Caco-2 (cell line): ENCODE data around the gene IFNA1. TPM values are rescaled to one million over a fixed set of nuclear protein-coding genes. Genes with fewer than 3 reads are reported as not detected.

Experiments
- BruUV-seq: library from RNA; stranded (reverse); fragments of 400-500 nt; replicated peaks from 2 replicates; lab custom pipeline; 2021; lab: Mats Ljungman, UMichigan
- CTCF ChIA-PET: fragments of 300-600 bp; sonication (Branson Sonifier 250); formaldehyde crosslinking; loops from one replicate; lab custom pipeline; 2022; ENCODE audit warnings: antibody characterized with exemption; lab: Charles Lee
- POLR2A ChIA-PET: fragments of 300-600 bp; sonication (Branson Sonifier 250); formaldehyde crosslinking; loops from one replicate; lab custom pipeline; 2022; ENCODE audit warnings: antibody characterized with exemption; lab: Charles Lee
- DNase-seq, 2 experiments: peaks; one replicate each; pipeline versions ENCODE4 v3.0.0 to v3.0.0-alpha.2; 2020 to 2022
- H3K27me3 ChIP-seq: replicated peaks from 2 replicates; pipeline ENCODE4 v1.6.0; 2011; ENCODE audit warnings: low read length; ENCODE audit not compliant: control insufficient read depth, insufficient read depth
- H3K36me3 ChIP-seq: 2 replicates; pipeline ENCODE4 v1.5.1; 2011; ENCODE audit warnings: low read length; ENCODE audit not compliant: control insufficient read depth, insufficient read depth
- H3K4me1 ChIP-seq: fragments of 250-450 bp; sonication (Bioruptor Pico); 2 replicates; pipeline ENCODE4 v1.5.1; 2020; ENCODE audit warnings: mild to moderate bottlenecking
- H3K4me3 ChIP-seq: 2 replicates; pipeline ENCODE4 v1.5.1; 2011; ENCODE audit warnings: low read depth, mild to moderate bottlenecking, control low read depth, low read length
- H3K9me3 ChIP-seq: fragments of 250-450 bp; sonication (Bioruptor Pico); 2 replicates; pipeline ENCODE4 v1.5.1; 2020; ENCODE audit warnings: mild to moderate bottlenecking, moderate library complexity
- H3K27ac Mint-ChIP-seq: one replicate; pipeline ENCODE4 v1.8.0; 2022; ENCODE audit warnings: mixed read lengths; ENCODE audit not compliant: unreplicated experiment
- H3K27me3 Mint-ChIP-seq: one replicate; pipeline ENCODE4 v1.8.0; 2022; ENCODE audit warnings: mixed read lengths; ENCODE audit not compliant: insufficient read depth, unreplicated experiment
- H3K36me3 Mint-ChIP-seq: one replicate; pipeline ENCODE4 v1.8.0; 2022; ENCODE audit warnings: mild to moderate bottlenecking, mixed read lengths; ENCODE audit not compliant: insufficient read depth, unreplicated experiment
- H3K4me1 Mint-ChIP-seq: one replicate; pipeline ENCODE4 v1.8.0; 2022; ENCODE audit warnings: low read depth, mixed read lengths; ENCODE audit not compliant: unreplicated experiment
- H3K4me3 Mint-ChIP-seq: one replicate; pipeline ENCODE4 v1.8.0; 2022; ENCODE audit warnings: mild to moderate bottlenecking, moderate library complexity, mixed read lengths; ENCODE audit not compliant: unreplicated experiment
- H3K9me3 Mint-ChIP-seq: one replicate; pipeline ENCODE4 v1.8.0; 2022; ENCODE audit warnings: mixed read lengths; ENCODE audit not compliant: unreplicated experiment
- intact Hi-C: fragments of 100-400 bp; cut with micrococcal nuclease; formaldehyde crosslinking; loops from one replicate; pipeline ENCODE4 v1.10.0; 2022; ENCODE audit not compliant: unreplicated experiment
- total RNA-seq: library from RNA; stranded (reverse); gene quantifications from 2 replicates; pipeline ENCODE4 v1.2.3, GENCODE V29; 2022
- TF ChIP-seq, protein P1 (sequence below), 2 experiments: fragments of 200-600 bp in 1 of 2; IDR thresholded peaks; 1 replicate in 1 of 2; 2 replicates in 1 of 2; pipeline versions ENCODE4 v1.5.1 to v1.8.0; 2011 to 2022; ENCODE audit warnings: antibody characterized with exemption in 1 of 2, control low read depth in 1 of 2, inconsistent platforms in 1 of 2, low read depth in 1 of 2, low read length in 1 of 2, mild to moderate bottlenecking in 1 of 2, moderate library complexity in 1 of 2; ENCODE audit not compliant: insufficient read depth in 1 of 2, severe bottlenecking in 1 of 2, unreplicated experiment in 1 of 2

Gene IFNA1
- total RNA-seq, 1 experiment from 2014 or later, result not detected

DNA sequence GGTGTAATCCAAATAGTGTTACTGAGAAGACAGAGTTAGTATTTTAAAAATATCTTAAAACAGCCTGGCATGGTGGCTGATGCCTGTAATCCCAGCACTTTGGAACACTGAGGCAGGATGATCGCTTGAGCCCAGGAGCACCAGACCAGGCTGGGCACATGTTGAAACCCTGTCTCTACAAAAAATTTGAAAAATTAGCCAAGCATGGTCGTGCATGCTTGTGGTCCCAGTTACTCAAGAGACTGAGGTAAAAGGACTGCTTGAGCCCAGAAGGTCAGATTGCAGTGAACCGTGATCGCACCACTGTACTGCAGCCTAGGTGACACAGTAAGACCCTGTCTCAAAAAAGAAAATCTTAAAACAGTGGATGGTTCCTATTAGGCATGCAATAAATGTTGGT lies 12.4 kb downstream of the IFNA1 start:
- no TSS peak for BruUV-seq
- CTCF ChIA-PET, result interaction anchor here (1.9 kb wide), 1 partner anchor 18 kb away, joined by 6 read pairs; no protein-coding TSS in a partner anchor

DNA sequence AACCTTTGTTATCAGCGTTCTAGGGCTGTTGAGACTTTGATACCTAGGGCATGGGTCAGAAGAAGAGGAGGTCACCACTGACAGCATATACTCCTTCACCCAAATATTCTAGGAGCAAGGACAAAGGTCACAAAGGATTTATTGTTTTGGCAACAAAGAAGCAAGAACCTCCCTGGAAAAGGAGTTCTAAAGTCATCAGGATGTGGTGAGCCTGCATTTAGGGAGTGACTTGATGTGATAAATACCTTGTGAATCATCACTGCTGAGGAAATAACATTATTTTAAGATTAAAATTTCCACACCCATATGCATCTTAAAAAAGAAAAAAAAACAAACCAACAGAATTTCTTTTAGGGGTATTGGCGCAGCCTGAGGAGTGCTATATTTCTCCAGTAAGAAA lies 13.9 kb downstream of the IFNA1 start:
- Mint-ChIP-seq H3K27me3 (no peaks in the 10 kb centered on the region), H3K36me3 (no peaks in the 10 kb centered on the region), H3K4me3 (no peak overlapping the region), H3K4me1 (peaks cover 9% of the 10 kb centered on the region), H3K9me3 (no peaks in the 10 kb centered on the region), H3K27ac (no peak overlapping the region)
- Histone ChIP-seq H3K27me3 (no peaks in the 10 kb centered on the region), H3K4me1 (peaks cover 6% of the 10 kb centered on the region; the same call in 1 of the 2 replicates), H3K36me3 (no peaks in the 10 kb centered on the region), H3K4me3 (no peak overlapping the region), H3K9me3 (no peaks in the 10 kb centered on the region)
- no peak for DNase-seq
- TF ChIP-seq, protein P1, sequence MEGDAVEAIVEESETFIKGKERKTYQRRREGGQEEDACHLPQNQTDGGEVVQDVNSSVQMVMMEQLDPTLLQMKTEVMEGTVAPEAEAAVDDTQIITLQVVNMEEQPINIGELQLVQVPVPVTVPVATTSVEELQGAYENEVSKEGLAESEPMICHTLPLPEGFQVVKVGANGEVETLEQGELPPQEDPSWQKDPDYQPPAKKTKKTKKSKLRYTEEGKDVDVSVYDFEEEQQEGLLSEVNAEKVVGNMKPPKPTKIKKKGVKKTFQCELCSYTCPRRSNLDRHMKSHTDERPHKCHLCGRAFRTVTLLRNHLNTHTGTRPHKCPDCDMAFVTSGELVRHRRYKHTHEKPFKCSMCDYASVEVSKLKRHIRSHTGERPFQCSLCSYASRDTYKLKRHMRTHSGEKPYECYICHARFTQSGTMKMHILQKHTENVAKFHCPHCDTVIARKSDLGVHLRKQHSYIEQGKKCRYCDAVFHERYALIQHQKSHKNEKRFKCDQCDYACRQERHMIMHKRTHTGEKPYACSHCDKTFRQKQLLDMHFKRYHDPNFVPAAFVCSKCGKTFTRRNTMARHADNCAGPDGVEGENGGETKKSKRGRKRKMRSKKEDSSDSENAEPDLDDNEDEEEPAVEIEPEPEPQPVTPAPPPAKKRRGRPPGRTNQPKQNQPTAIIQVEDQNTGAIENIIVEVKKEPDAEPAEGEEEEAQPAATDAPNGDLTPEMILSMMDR (IDR thresholded peaks at IDR 0.05; ENCODE audit: insufficient read depth in 1 of 2, low read depth in 1 of 2, low read length in 1 of 2, severe bottlenecking in 1 of 2, unreplicated experiment in 1 of 2), result no peak
- ChIA-PET CTCF (interaction anchor here (1.9 kb wide), 1 partner anchor 20 kb away, joined by 6 read pairs; no protein-coding TSS in a partner anchor), POLR2A (no interaction called here)
- no TSS peak for BruUV-seq
- intact Hi-C loops, result loop anchor here (2.0 to 10.0 kb wide), 2 partner anchors 201 to 239 kb away; partner anchors contain the start of gene IFNA16

More for the DNA sequence above, 12.4 kb downstream of the IFNA1 start:
- DNase-seq, result no peak
- Histone ChIP-seq H3K4me1 (peaks cover 6% of the 10 kb centered on the region; the same call in 1 of the 2 replicates), H3K36me3 (no peaks in the 10 kb centered on the region), H3K4me3 (no peak overlapping the region), H3K9me3 (no peaks in the 10 kb centered on the region), H3K27me3 (no peaks in the 10 kb centered on the region)
- POLR2A ChIA-PET, result no interaction called here
- no peak overlapping the region for H3K27ac Mint-ChIP-seq
- TF ChIP-seq, protein P1 (IDR thresholded peaks at IDR 0.05; ENCODE audit: insufficient read depth in 1 of 2, low read depth in 1 of 2, low read length in 1 of 2, severe bottlenecking in 1 of 2, unreplicated experiment in 1 of 2), result no peak
- peaks cover 9% of the 10 kb centered on the region for H3K4me1 Mint-ChIP-seq
- H3K4me3 Mint-ChIP-seq, result no peak overlapping the region
- no peaks in the 10 kb centered on the region for H3K36me3 Mint-ChIP-seq
- intact Hi-C loops, result loop anchor here (10.0 kb wide), 1 partner anchor 238 kb away; the partner anchor contains the start of gene IFNA16
- H3K9me3 Mint-ChIP-seq, result no peaks in the 10 kb centered on the region
- H3K27me3 Mint-ChIP-seq, result no peaks in the 10 kb centered on the region

GRCh38 chr9:21455320-21455719 lies 15.1 kb downstream of the IFNA1 start:
- H3K4me3 Mint-ChIP-seq, result no peak overlapping the region

More at GRCh38 chr9:21455320-21455719, 15.1 kb downstream of the IFNA1 start:
- CTCF ChIA-PET, result interaction anchor here (0.5 to 1.3 kb wide), 10 partner anchors 11 to 341 kb away, joined by 3 to 38 read pairs (median 6); no protein-coding TSS in a partner anchor
- Histone ChIP-seq H3K4me3 (no peak overlapping the region), H3K4me1 (peaks cover 6% of the 10 kb centered on the region; the same call in 1 of the 2 replicates), H3K36me3 (no peaks in the 10 kb centered on the region), H3K9me3 (no peaks in the 10 kb centered on the region), H3K27me3 (no peaks in the 10 kb centered on the region)
- no peak overlapping the region for H3K27ac Mint-ChIP-seq
- no TSS peak for BruUV-seq
- POLR2A ChIA-PET, result no interaction called here
- H3K36me3 Mint-ChIP-seq, result no peaks in the 10 kb centered on the region
- H3K4me1 Mint-ChIP-seq, result peaks cover 4% of the 10 kb centered on the region
- TF ChIP-seq, protein P1 (IDR thresholded peaks at IDR 0.05; ENCODE audit: insufficient read depth in 1 of 2, low read depth in 1 of 2, low read length in 1 of 2, severe bottlenecking in 1 of 2, unreplicated experiment in 1 of 2), result peak; percentile 62 to 73
- DNase-seq, result peak in 1 of 2 experiments; percentile 40
- H3K9me3 Mint-ChIP-seq, result no peaks in the 10 kb centered on the region
- intact Hi-C loops, result loop anchor here (1.0 to 10.0 kb wide), 5 partner anchors 21 to 241 kb away; partner anchors contain the start of gene IFNA16
- no peaks in the 10 kb centered on the region for H3K27me3 Mint-ChIP-seq
